GM10266 (cell line): ENCODE data around the gene PHC3.

Source experiments
- DNase-seq: peaks from one replicate; pipeline ENCODE4 v3.0.0; 2012; ENCODE audit errors: extremely low spot score
- CTCF ChIP-seq: IDR thresholded peaks from 2 replicates; pipeline ENCODE4 v1.5.1; 2012; ENCODE audit warnings: mild to moderate bottlenecking, low read depth; ENCODE audit not compliant: control insufficient read depth, insufficient read depth; ENCODE audit errors: missing control alignments

PHC3 gene

GRCh38 chr3:170189398-170190256 is 8.1 kb upstream of the PHC3 start:
- DNase-seq: no peak
- no peak for TF ChIP-seq CTCF

GRCh38 chr3:170180079-170180907 is 1.2 kb downstream of the PHC3 start:
- DNase-seq: peak; percentile 56
- no peak for TF ChIP-seq CTCF

GRCh38 chr3:170179432-170179831 is 2.1 kb downstream of the PHC3 start:
- TF ChIP-seq CTCF: no peak
- no peak for DNase-seq

GRCh38 chr3:170178651-170179050 is 2.9 kb downstream of the PHC3 start:
- no peak for TF ChIP-seq CTCF
- DNase-seq: no peak

GRCh38 chr3:170171563-170171962 is 10.0 kb downstream of the PHC3 start:
- DNase-seq: peak; percentile 65
- no peak for TF ChIP-seq CTCF

GRCh38 chr3:170164717-170165116 is 16.8 kb downstream of the PHC3 start:
- TF ChIP-seq CTCF: no peak
- no peak for DNase-seq
